HG02870 (cell line): ENCODE results near the gene ITIH3.

Experiments
- ATAC-seq: cut with Tn5 transposase; IDR thresholded peaks from one replicate; pipeline ENCODE4 v1.9.1; 2021; ENCODE audit warnings: mild to moderate bottlenecking, moderate library complexity; ENCODE audit not compliant: unreplicated experiment

ITIH3 gene

DNA sequence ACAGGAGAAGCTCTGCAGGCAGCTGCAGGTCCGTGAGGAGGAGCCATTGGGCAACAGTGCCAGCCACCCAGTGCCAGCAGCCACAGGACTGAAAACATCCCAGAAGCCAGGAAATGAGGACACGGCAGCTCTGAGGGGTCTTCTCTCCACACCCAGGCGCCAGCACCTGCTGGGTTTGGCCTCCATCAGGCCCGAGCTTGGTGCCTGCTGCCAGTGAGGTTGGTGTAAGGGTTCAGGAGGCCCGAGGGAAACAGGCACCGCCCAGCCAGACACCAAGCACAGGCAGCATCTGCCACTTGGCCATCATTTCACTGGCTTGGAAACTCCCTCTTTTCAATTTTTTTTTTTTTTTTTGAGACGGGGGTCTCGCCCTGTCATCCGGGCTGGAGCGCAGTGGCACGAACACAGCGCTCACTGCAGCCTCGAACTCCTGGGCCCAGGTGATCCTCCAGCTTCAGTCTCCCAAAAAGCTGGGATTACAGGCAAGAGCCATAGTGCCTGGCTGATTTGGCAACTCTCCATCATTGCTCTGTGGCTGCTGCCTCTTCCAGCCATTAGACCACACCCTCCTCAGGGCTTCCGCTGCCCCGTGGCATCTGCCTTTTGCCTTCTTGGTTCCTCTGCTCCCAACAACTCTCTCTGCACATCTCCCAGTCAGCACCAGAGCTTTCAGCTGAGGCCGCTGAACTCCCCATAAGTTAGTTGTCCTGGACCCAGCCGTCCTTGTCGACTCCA lies 1.5 kb upstream of the ITIH3 start:
- no peak for ATAC-seq

DNA sequence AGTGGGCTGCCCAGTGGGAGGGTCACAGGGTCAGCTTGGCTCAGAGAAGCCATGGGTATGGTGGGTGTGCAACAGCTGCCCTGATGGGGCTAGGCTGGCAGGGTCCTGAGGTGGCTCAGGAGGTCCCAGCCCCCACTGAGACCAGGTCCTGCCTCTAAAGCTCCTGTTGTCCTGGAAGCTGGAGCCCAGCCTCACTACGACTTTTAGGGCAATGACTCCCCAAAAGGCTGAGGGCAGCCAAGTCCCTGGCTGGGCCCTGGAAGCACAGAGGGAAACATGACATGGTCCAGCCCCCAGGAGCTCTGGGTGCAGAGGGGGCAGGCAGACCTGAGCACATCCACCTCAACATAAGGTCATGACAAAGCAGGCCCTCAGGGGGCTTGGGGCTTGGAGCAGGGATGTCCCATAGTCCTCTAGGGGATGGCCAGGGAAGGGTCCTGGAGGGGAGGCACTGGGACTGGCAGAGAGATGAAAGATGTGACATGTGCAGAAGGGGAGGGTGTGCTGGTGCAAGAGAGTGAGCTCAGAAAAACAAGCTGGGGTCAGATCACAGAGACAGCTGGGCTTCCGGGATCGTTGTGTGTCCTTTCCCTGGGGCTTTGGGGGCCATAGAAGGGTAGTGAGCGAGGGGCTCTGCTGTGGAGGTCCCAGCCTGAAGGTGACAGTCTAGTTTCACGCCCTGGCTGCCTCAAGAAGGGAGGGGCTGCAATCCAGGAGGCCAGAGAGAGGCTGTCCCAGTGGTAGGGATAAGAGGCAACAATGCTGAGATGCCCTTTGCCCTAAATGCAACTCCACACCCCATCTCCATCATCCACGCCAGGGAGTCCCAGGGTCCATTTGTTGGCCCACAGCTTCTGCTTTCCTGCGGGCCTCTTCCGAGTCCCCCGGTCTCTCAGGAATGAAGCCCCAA lies 639 bp upstream of the ITIH3 start:
- no peak for ATAC-seq

DNA sequence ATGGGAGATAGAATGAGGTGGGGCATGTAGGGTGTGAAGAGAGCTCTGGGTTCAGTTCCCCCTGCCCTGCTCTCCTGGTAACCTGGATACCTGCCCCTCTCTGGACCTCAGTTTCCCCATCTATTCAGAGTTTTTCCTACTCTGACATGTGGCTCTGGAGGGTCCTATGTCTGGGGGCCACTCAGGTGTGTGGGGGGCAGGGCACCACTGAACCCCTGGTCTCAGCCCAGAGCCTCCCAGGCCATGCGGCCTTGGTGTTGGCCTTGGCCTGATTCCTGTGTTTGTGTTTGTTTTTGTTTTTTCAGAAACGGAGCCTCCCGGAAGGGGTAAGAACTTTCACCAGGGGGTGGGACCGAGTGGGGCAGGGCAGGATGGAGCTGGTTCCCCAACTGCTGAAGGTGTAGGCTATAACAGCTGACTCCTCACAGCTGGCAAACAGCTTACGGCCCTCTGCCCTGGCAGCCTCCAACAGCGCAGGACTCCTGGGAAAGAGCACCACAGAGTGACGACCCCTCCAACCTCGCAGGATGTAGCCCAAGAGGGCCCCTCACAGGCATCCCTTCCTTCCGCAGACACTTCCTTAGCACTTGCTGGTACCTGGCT lies 803 bp downstream of the ITIH3 start:
- ATAC-seq = no peak

DNA sequence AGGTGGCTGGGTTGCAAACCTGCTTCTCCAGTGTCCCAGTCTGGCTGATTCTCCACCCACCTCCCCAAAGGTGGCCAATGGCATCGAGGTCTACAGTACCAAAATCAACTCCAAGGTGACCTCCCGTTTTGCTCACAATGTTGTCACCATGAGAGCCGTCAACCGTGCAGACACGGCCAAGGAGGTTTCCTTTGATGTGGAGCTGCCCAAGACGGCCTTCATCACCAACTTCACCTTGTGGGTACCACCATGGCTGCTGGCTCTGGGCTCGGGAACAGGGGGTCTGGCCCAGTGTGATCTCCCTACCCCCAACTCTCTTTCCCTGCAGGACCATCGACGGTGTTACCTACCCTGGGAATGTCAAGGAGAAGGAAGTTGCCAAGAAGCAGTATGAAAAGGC lies 1.8 kb downstream of the ITIH3 start:
- no peak for ATAC-seq

DNA sequence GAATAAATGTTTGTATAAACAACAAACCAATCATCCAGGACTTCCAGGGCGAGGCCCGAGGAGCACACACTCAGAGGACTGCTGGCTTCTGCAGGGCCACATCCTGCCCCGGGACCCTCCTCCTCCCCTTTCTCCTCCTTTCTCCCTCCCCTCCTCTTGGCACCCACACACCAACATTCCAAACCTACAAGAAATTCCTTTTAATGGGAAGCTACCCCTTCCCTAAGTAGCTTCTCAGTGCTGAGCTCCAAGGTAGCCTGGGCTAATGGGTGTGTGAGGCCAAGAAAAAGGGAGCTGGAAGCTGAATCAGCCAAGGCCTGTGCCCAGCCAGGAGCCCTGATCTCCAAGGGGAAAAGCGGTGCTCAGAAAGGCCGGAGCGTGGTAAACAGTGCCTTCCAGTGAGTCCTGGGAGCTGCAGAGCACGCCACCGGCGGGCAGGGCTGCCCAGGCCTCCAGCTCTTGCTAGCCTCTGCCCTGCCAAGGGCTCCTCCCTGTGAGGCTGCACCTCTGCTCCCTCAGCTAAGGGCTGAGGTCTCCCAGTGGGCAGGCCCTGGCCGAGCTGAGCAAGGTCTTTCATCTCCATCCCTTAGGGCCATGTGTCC lies 3.9 kb downstream of the ITIH3 start:
- no peak for ATAC-seq

DNA sequence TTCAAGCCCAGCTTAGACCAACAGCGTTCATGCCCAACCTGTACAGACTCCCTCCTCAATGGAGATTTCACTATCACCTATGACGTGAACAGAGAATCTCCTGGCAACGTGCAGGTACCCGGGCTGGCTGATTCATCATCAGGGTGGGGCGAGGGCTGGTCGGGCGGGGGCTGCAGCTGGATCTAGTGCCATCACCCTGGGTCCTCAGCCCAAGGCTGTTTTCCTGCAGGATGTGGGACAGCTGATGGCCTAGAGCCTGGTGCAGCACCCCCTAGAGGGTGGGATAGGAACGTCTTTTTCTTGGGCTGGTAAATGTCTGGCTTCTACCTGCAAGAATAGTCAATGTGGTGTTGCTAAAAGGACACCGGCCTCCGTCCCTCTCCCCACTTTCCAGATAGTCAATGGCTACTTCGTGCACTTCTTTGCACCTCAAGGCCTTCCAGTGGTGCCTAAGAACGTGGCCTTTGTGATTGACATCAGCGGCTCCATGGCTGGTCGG lies 4.4 kb downstream of the ITIH3 start:
- ATAC-seq = no peak

DNA sequence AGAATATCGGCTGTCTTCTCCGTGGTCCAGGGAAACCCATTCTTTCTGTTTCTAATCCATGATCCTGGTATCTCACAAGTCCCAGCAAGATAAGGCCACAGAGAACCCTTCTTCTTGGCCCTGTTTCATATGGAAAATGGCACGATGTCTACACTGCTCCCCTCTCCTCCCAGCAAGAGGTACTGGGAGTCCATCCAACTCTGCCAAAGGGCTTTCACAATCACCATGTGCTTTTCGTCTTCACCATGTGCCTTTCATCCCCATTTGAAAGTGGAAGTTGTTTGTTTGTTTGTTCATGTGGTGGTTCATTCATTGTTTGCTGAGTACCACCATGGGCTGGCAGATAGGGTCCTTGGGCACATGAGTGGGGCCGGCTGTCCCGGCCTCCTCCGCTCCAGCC lies 5.5 kb downstream of the ITIH3 start:
- no peak for ATAC-seq

DNA sequence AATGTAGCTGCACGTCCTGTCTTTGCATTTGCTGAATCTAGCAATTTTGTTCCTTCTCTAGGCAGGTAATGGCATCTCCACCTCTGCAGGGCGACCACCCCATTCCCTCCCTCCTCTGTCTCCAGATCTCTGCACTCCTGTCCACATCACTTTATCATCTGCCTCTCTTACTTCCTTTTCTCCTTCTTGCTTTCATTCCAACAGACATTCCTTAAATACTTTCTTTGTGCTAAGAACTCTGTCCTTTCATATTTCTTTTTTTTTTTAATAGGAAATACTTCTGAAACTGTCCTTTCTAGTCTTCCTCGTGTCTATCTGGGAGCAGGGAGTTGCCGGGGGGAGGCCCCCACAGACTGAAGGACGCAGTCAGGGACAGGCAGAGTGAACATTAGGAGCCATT lies 7.2 kb downstream of the ITIH3 start:
- no peak for ATAC-seq

DNA sequence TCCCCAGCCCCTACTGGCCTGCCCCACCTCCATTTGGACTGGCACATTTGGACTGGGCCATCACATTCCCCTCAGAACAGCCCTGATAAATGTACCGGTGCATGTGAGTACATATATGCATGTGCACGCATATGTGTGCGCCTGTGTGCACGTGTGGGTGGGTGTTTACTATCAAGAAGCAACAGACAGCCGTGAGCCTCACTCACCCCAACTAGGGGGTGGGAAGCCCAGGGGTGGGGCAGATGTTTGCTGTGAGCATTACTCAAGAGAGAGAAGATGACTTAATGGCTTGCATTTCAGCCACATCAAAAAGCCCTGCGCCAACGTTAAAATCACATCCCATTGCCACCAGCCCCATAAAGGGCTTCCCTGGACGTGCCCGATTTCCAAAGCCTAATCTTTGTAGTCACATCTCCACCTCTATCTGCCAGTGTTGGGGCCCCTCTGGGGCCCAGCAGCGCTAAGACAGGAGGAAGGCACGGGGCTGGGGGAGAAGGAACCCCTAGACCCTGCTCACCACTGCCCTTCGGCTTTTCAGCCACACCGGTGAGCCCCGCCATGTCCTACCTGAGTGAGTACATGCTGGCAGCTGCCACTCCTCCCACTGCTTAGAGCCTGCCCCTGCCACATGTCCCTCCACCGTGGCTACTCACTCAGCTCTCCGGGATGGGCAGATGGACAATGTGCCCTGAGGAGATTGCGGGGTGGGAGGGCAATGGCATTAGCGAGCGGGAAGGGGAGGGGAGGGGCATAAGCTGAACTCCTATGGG lies 10.9 kb downstream of the ITIH3 start:
- no peak for ATAC-seq

DNA sequence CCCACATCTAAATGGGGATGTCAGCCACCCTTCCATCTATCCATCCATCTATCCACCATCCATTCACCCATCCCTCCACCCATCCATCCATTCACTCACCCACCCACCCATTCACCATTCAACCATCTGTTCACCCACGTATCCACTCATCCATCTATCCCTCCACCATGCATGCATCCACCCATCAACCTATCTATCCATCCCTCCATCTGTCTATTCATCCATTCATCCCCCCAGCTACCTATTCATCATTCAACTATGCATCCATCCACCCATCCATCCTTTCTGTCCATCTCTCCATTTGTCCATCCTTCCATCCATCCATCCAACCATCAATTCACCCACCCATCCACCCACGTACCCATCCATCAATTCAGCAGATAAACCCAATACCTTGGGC lies 14.6 kb downstream of the ITIH3 start:
- ATAC-seq = no peak

DNA sequence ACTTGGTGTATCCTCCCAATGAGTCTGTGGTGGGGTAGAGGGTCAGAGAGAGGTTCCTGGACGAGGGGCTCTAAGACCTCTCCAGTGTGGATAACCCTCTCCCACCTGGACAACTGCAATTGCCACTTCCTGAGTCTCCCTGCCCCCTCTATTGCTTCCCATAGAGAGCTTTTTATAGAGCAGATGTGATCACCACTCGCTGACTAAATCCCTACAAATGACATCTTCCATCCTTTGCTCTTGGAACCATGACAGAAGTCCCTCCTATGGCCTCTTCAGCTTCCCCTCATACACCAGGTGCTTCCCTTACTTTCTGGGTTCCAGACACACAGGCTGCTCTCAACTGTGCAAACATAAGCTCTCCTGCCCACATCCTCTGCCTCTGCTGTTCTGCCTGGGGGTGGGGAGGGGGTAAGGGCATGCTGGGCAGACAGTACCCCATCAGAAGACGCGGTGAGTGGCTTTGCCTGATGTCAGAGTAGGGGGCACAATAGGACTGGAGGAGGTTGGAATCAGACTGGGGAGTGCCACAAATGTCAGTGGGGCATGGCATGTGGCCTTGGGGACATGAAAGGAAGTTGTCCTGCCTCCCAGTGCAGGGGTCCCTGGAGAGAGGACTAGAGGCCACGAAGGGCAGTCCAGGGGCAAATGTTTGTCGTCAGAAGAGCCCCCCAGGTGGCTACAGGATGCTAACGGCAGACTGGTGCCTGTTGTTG lies 15.2 kb downstream of the ITIH3 start:
- ATAC-seq = no peak

DNA sequence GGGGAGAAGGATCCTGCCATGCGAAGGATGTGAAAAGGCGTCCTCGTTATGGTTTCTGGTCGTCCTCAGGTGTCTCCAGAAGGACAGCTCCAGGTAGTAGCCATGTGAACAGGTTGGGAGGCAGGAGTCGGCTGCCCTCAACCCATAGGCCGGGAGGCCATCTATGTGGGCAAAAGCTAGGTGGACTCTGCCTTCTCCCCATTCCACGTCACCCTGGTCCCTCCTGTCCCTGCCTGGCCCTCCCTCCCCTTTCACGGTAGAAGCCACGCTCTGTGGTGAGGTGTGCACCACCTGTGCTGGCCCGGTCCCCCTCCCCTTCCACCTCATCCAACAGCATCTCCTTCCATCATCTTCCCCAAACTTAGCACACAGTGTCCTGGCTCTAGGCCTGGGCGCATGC lies 16.3 kb downstream of the ITIH3 start:
- no peak for ATAC-seq

DNA sequence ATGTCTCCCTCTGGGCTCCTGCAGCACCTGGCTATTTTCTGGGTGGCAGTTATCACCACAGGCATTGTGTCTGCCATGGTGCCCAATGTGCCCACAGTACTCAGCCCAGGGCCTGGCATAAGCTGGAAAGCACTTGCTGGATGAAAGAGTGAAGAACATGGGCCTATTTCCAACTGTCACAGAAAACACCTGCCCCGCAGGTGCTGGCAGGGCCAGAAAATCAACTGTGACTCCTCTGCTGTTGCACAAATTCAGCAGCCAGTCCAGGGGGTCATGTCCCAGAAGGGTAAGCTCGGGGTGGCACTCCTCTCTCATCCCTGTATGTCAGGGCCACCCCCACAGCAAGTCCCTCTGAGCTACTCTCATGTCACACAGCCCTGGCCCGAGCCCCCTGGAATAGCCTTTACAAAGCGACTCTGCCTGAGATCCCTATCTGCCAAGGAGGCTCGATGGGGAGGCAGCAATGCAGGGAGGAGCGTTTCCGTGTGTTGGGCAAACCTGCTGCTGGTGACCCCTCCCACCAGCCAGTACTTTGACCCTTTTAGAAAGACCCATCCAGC lies 16.9 kb downstream of the ITIH3 start:
- ATAC-seq = no peak

DNA sequence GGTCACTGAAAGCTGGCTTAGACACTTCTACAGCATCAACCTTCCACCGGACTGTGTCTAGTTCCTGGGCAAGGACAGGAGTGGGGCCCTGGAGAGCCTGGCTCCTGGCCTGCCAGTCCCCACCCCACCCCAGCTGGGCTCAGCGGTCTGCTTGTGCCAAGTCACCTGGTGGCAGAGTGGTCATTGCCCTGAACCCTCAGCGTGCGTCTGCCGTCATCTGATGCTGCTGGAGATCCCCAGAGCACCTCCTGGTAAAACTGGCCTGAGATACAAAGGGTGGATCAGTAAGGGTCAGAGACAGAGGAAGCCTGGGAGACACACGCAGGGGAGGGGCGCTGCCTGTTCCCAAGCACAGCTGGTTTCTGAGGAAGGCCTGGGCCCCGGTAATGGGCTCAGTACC lies 19.2 kb downstream of the ITIH3 start:
- no peak for ATAC-seq

DNA sequence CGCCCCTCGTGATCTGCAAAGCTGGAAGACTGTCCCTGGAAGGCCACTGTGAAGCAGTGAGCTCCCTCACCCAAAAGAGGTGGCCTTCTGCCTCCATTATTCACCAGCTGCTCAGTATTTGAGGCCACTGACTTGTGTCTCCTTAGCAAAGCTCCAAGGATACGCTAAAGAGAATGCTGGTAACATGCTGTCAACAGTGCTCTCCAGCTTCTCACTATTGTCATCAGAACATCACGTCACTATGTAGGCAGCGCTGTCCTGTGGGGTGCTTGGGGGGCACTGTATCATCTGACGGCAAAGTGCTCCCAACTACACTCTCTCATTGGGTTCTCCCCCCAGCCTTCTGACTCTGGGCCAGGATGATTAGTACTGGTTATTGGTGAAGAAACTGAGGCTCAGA lies 21.6 kb downstream of the ITIH3 start:
- no peak for ATAC-seq

DNA sequence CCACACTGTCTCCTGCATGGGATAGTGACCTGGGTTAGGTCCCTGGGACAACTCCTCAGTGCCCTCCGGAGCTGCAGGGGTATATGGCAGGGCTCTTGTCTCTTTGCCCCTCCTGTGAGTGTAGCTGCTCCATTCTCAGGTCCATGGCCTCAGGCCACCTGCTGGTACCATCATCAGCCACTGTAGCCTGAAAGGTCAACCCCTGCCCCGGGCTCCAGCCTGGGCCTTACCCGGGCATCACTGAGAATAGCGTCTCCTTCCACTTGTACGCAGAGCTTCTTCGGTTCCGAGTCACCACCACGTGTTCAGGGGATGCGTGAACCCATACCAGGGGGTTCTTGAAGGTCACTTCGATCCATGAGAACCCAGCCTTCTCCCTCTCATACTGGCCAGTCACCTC lies 22.1 kb downstream of the ITIH3 start:
- no peak for ATAC-seq

DNA sequence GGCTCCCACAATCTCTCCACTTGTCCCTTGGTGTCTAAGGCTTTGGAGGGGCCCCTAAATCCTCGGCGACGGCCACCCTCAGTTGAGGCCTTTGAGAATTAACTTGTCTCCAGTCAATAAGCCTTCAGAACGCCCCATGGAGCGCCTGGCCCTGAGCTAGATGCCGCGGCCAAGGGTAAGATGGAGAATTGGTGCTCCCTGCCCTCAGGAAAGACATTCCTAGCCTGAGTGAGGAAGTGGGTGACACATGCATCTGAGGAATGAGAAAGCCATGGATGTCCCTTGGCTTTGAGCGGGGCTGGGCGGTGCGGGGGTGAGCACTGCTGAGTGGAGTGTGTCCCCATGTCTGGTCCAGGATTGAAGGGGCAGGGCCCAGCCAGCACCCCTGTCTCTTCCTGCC lies 22.6 kb downstream of the ITIH3 start:
- no peak for ATAC-seq

DNA sequence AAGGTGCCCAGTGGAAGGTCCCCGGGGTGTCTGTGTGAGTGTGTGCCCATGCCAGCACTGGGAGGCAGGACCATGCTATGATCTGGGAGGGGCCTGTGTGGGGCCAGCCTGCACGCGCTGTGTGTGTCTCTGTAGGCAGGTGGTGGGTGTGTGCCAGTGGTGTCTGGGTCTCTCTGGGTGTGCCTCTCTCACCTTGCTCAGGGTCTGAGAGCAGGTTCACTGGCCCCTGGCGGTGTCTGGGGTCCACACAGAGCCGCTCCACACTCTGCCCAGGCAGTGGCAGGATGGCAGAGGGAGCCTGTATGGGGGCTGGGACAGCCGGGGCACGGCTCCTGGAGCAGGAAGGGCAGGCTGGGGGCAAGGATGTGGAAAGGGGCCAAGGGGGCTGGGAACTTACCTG lies 23.3 kb downstream of the ITIH3 start:
- ATAC-seq = no peak

DNA sequence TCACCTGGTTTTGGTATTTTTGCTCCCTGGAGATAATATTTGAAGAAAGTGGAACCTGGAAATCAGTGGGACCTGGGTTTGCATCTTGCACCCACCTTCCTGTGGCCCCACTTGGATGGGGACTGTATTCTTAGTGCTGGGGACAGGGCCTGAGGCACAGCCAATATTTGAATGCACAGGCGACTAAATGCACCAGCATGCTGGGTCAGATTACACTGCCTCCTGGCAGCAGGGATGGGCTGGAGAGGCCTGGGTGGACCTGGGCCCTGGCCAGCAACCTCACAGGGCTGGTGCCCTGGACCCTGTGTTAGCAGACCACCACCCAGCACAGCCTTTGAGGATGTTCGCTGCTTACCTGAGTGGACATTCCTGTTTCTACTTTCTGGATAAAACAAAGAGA lies 25.3 kb downstream of the ITIH3 start:
- no peak for ATAC-seq

DNA sequence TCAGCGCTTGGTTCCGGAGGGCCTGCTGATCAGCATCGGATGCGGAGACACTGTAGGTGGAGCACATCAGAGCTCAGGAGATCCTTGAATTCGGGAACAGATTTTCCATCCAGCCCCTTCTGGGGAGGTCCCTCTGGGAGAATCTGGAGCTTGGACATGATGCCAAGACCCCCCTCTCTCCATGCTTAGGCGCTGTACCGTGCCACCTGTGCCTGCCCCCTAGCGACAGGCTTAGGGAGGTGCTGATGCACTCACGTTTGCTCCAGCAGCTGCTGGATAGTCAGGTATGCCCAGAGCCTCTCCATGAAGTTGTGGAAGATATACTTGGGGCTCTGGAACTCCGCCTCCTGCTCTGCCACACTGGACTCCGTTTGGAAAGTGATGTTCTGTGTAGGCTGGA lies 26.1 kb downstream of the ITIH3 start:
- no peak for ATAC-seq
